ENCODE results near the gene CTNNA2. TPM values are rescaled to one million over a fixed set of nuclear protein-coding genes. Genes with fewer than 3 reads are reported as not detected.

Gene CTNNA2
- total RNA-seq, 2 donors from 2014 or later: 0.17 to 0.88 TPM

- H3K36me3 ChIP-seq: no peaks in the 10 kb centered on the region
- H3K27me3 ChIP-seq: no peaks in the 10 kb centered on the region
- TF ChIP-seq, protein P1, sequence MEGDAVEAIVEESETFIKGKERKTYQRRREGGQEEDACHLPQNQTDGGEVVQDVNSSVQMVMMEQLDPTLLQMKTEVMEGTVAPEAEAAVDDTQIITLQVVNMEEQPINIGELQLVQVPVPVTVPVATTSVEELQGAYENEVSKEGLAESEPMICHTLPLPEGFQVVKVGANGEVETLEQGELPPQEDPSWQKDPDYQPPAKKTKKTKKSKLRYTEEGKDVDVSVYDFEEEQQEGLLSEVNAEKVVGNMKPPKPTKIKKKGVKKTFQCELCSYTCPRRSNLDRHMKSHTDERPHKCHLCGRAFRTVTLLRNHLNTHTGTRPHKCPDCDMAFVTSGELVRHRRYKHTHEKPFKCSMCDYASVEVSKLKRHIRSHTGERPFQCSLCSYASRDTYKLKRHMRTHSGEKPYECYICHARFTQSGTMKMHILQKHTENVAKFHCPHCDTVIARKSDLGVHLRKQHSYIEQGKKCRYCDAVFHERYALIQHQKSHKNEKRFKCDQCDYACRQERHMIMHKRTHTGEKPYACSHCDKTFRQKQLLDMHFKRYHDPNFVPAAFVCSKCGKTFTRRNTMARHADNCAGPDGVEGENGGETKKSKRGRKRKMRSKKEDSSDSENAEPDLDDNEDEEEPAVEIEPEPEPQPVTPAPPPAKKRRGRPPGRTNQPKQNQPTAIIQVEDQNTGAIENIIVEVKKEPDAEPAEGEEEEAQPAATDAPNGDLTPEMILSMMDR (IDR thresholded peaks at IDR 0.05): no peak
- no peak for DNase-seq
- H3K4me1 ChIP-seq: no peaks in the 10 kb centered on the region
- H3K9ac ChIP-seq (ENCODE audit: low read depth in 2 of 2, low read length in 2 of 2): no peak overlapping the region
- H3K9me3 ChIP-seq: no peaks in the 10 kb centered on the region
- intact Hi-C loops (cut with DNase I): no loop called here
- H3K27ac ChIP-seq: no peak overlapping the region
- H3K4me3 ChIP-seq: no peak overlapping the region
Measured at GRCh38 chr2:79940364-79940763, 427.5 kb downstream of the CTNNA2 start.

DNA sequence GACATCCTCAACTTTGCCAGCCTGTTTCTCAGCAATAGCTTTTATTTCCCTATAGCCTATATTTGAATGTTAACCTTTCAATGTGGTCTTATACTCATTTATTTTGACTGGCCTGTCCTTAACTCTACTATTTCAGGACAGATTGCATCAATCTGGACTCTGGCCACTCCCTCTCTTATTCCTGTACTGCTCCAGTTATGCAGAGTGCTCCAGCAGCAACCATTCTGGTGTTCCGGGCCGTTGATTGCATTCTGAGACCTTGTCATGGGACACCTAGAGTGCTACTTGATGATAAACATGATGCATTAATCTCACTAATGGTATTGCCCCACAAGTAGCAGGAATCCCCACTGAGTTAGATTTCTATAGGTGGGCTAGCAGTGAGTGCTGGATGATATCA, 428.3 kb downstream of the CTNNA2 start:
- no peak for DNase-seq
- Histone ChIP-seq H3K27me3 (no peaks in the 10 kb centered on the region), H3K9me3 (no peaks in the 10 kb centered on the region), H3K36me3 (no peaks in the 10 kb centered on the region), H3K4me3 (no peak overlapping the region), H3K9ac (ENCODE audit: low read depth in 2 of 2, low read length in 2 of 2) (no peak overlapping the region), H3K27ac (no peak overlapping the region), H3K4me1 (no peaks in the 10 kb centered on the region)
- TF ChIP-seq, protein P1 (IDR thresholded peaks at IDR 0.05): no peak
- intact Hi-C loops (cut with DNase I): no loop called here

DNA sequence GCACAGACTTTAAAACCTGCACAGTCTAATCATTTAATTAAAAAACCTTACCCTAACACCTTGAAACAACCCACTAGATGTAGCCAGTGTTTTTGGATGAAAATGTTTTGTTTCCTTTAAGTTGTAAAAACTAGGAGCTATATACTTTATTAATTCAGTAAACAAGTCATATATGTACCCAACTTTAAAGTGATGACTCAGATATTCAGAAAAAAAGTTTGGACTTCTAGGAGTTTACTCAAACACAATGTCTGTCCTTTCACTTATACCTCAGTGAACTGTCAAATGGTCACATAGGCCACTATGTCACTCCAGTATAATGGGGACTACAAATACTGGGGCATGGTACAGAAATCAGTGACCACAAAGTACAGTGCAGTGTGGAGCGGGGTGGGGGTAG, 431.4 kb downstream of the CTNNA2 start:
- Histone ChIP-seq H3K9me3 (no peaks in the 10 kb centered on the region), H3K4me1 (no peaks in the 10 kb centered on the region), H3K36me3 (no peaks in the 10 kb centered on the region), H3K4me3 (no peak overlapping the region), H3K9ac (ENCODE audit: low read depth in 2 of 2, low read length in 2 of 2) (no peak overlapping the region), H3K27ac (no peak overlapping the region), H3K27me3 (no peaks in the 10 kb centered on the region)
- intact Hi-C loops (cut with DNase I): no loop called here
- TF ChIP-seq, protein P1 (IDR thresholded peaks at IDR 0.05): no peak
- no peak for DNase-seq

DNA sequence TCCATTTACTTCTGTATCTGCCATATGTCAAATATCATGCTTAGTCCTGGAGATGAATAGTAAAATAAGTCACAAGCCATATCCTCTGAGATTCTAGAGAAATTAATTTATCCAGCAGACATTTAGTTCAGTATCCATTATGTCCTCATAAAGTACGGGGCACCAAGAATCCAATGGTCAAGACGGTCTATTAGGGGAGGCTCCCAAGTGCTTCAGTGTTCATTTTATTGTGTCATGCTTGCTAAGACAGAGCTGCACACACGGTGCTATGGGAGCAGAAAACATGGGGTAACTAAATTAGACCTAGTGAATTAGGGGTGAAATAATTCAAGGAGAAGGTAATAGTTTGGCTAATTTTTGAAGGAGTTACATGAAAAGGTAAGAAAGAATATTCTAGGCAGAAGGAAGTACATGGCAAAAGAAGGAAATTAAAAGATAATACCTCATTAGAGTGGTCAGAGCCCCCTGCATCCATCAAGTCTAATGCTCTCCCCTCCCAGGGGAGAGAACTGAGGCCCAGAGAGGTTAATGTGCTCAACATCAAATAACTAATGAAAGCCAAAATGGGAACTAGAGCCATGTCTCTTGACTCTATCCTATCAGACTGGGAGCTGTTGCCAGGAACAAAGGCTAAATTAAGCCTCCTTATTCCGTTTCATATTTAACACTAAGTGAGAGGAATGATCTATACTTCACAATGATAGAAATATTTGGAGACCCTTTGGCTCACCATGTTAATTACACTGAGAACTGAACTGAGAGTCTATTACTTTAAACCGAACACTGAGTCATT, 433.0 kb downstream of the CTNNA2 start:
- Histone ChIP-seq H3K9me3 (no peaks in the 10 kb centered on the region), H3K4me1 (no peaks in the 10 kb centered on the region), H3K36me3 (no peaks in the 10 kb centered on the region), H3K27ac (no peak overlapping the region), H3K27me3 (no peaks in the 10 kb centered on the region), H3K4me3 (no peak overlapping the region), H3K9ac (ENCODE audit: low read depth in 2 of 2, low read length in 2 of 2) (no peak overlapping the region)
- TF ChIP-seq, protein P1 (IDR thresholded peaks at IDR 0.05): no peak
- intact Hi-C loops (cut with DNase I): no loop called here
- no peak for DNase-seq

GRCh38 chr2:79947751-79948150, 434.9 kb downstream of the CTNNA2 start:
- DNase-seq: no peak
- no peaks in the 10 kb centered on the region for H3K27me3 ChIP-seq
- H3K27ac ChIP-seq: no peak overlapping the region
- H3K4me3 ChIP-seq: no peak overlapping the region
- no peaks in the 10 kb centered on the region for H3K4me1 ChIP-seq
- H3K9me3 ChIP-seq: no peaks in the 10 kb centered on the region
- TF ChIP-seq, protein P1 (IDR thresholded peaks at IDR 0.05): no peak
- H3K36me3 ChIP-seq: no peaks in the 10 kb centered on the region
- no peak overlapping the region for H3K9ac ChIP-seq (ENCODE audit: low read depth in 2 of 2, low read length in 2 of 2)
- intact Hi-C loops (cut with DNase I): no loop called here

All from colonic mucosa (tissue), 4 donors.